ENCODE measurements around the gene LAP3.
"Not testable (repeated sequence)": the region's sequence is repeated elsewhere in the genome, so short reads cannot be mapped to it uniquely, and the experiment has no call there.

LAP3 gene

DNA sequence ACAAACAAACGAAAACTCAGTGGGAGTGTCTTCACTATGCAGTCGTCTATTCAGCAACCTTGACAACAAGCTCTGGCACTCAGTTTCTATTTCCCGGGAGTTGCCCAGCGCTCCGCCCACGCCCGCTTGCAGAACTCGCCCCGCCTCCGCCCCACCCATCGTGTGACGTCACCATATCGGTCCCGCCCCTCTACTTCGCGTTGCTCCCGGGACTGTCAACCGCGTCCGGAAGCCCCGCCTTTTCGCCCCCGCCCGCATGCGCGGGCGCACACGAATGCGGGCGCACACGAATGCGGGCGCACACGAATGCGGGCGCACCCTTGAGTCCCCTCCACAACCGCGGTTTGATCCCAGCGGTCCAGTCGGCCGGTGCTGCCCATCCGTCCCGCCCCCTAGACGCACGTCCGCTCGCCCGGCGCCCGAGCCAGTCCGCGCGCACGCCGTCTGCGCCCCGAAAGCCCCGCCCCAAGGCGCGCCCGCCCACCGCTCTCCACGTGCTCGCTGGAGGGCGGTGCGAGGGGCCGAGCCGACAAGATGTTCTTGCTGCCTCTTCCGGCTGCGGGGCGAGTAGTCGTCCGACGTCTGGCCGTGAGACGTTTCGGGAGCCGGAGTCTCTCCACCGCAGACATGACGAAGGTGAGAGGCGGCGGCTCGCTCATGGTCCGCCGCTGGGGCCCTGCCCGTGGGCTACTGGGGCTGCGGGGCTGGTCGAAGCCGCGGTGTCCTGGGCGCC lies at the start of gene LAP3:
Gene LAP3, plus strand, starts transcription at position 267 of the 733 bp plus-strand sequence. Its CDS starts 268 bp downstream, at position 535.
- peak; percentile 88 to 91 for DNase-seq

DNA sequence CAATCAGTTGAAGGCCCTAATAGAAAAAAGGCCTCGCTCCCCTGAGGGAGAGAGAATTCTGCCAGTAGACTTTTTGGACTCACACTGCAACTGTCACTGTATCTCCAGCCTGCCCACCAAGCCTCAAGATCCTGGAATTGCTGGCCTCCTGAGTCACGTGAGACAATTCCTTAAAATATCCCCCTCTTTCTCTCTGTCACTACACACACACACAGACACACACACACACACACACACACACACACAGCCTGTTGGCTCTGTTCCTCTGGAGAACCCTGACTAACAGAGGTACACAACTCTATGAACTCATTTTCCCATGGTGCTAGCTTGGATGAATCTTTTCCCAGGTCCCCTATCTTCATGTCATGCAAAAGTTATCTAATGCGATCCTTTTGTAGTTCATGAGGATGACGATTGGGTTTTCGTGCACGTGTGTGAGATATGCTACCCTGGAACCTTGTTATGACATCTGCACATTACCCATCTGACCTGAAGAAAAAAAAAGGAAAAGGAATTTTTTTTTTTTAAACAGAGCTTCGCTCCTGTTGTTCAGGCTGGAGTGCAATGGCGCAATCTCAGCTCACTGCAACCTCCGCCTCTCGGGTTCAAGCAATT lies 48.3 kb upstream of the LAP3 start:
- no peak for DNase-seq

DNA sequence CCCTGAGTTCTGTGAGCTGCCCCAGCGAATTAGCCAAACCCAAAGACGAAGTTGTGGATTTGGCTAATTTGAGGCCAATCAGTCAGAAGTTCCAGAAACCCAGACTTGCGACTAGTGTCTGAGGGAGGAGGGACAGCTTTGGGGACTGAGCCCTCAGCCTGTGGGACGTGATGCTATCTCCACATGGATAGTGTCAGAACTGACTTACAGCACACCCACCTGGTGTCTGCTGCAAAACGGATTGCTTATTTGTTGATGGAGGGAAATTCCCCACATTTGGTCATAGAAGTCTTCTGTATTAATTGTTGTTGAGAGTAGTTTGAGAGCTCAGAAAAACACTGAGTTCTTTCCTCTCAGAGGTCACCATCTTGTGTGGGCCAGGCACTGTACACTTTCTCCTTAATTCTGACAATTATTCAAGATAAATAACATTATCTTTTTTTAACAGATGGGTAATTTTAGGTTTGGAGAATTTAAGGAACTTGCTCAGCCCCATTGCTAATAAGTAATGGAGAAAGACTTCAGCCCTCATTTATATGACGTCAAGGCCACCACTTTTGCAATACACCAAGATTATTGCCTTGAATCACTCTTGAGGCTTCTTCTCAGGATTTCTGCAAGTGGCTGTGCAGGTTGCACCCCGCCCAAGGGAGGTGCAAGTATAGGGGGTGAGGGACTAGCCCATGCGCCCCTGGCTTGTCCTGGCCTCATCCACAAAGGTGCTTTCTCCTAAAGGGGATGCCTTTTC lies 45.3 kb upstream of the LAP3 start:
- DNase-seq, result no peak

DNA sequence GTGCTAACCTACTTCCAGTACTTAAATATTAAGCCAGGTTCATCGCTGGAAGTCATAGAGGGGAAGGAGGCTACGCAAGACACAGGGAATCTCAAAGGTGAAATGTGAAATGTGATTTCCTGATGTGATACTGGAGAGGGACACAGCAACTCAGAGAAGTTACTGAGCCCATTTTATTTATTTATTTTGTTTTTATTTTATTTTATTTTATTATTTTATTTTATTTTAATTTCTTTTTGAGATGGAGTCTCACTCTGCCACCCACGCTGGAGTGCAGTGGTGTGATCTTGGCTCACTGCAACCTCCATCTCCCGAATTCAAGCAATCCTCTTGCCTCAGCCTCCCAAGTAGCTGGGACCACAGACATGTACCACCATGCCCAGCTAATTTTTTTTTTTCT lies 42.3 kb upstream of the LAP3 start:
- no peak for DNase-seq

DNA sequence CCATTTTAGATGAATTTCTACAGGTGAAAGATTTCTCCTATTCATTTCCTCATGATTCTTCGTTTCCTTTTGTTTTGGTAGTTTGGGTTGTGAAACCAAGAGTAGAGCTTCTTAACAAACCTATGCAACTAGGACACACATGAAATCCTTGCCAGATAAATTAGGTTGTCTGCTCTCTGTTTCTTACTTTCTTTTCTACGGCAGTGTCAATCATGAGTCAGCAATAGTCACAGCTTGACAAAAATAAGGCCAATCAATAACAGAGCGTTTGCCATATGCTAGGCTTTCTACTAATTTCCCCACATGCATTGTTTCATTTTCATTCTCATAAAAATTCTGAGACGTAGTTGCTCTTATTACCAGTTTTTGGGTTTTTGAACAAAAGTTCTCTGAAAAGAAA lies 41.8 kb upstream of the LAP3 start:
- no peak for DNase-seq

DNA sequence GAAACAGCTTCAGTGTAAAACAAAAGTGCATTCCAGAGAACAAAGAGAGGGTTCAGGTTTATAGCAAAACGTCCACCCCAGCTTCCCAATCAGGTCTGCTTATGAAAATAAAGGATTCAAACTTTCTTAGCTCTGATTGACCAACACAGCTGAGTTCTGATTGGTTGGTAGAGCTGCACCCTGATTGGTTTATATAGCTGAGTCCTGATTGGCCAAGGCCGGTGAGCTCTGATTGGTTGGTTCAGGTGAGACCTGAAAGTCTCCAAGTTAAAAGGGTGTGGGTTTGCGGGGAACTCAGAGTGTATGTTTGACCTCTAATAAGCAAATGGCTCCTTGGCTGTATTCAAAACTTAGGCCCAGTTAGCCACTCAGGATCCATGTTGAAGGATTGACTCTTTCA lies 41.1 kb upstream of the LAP3 start:
- no peak for DNase-seq

DNA sequence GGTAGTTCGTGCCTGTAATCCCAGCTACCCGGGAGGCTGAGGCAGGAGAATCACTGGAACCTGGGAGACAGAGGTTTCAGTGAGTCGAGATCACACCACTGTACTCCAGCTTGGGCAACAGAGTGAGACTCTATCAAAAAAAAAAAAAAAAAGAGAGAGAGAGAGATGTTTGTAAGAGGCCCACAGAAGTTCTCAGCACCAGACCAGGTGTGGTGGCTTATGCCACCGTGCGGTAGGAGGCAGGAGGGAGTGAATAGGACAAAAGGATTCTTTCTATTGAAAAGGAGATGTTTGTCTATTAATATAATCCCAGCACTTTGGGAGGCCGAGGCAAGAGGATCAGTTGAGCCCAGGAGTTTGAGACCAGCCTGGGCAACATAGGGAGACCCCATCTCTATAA lies 39.9 kb upstream of the LAP3 start:
- DNase-seq, result not testable (repeated sequence)

DNA sequence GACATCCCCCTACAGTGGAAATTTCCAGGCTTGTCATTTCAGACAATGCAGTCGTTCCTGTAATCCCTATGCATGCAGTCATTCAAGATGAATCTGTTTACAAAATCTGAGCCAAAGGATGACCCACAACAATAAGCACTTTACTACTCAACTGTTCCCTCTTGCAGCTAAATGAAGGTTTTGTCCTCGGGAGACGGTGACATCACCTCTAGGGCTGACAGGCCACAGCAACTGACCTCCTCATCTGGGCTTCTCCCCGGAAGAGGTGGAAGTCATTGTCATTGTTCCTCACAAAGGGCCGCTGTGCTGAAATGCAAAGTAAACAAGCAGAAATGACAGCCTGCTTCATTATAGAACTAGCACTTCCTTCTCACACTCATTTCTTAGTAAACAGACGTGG lies 32.8 kb upstream of the LAP3 start:
- peak; percentile 53 to 58 for DNase-seq

DNA sequence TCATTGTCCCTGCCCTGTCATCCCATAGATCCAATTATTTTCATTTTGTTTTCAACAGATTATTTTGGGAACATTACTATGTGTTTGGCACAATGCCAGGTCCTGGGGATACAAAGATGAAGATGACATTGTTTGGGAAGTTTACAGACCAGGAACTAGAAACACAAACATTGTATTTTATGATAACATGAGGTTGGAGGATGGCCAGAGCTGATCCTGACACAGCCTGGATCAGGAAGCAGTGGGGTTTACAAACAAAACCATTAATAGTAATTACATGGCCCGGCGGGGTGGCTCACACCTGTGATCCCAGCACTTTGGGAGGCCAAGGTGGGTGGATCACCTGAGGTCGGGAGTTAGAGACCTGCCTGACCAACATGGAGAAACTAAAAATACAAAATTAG lies 32.2 kb upstream of the LAP3 start:
- peak; percentile 51 to 68 for DNase-seq

DNA sequence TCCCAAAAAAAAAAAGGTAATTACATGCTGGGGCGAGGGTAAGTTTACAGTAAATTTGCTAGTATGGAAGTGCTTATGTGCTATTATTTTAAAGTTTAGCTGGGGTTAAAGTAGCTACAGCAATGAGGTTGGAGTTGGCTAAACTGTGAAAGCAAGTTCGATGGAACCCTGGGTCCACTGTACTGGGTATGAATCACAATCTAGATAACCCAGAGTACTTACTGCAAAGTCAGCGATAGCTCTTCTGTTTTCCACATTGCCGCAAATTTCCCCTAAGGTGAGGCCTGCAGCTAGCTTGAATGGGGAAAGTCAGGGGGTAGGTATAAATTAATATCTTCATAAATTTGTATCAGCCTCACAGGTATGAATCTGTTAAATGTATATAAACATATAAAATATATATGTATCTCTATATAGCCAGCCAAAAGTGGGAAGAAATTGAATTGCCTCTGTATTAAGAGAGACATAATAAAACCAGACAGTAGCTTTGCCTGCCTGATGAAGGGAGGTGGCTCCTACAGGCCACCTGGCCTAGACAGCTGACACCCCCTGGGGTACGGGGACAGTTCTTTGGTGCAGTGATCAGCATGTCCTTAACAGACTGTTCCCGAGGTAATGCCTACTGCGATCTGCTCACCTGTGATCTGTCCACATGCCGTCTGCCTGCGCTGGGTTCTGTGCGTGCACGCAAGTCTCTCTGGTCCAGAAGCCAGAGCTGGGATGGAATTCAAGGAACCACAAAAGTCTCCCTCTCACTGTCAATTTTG lies 31.4 kb upstream of the LAP3 start:
- DNase-seq, result no peak

DNA sequence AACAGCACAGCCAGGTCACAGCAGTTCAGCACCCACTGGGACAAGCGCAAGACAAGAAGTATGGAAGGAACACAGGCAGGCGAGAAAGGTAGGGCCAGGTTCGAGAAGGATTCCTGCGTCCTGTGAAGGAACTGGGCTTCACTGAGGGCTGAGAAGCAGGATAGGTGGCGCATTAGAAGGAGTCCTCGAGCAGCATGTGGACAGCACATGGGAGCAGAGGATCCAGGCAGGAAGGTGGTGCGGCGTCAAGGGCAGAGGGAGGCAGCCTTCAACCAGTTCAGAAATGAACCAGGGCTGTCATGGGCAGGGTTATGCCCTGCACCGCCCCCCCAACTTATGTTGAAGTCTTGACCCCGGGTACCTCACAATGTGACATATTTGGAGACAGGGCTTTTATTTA lies 30.8 kb upstream of the LAP3 start:
- no peak for DNase-seq

DNA sequence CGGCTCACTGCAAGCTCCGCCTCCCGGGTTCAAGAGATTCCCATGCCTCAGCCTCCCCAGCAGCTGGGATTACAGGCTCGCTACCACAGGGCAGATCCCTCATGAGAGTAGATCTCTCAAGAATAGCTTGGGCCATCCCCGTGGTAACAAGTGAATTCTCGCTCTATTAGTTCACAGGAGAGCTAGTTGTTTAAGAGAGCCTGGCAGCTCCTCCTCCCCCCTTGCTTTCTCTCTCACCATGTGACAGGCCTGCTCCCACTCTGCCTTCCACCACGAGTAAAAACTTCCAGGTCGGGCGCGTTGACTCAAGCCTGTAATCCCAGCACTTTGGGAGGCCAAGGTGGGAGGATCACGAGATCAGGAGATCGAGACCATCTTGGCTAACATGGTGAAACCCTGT lies 30.3 kb upstream of the LAP3 start:
- DNase-seq, result no peak

DNA sequence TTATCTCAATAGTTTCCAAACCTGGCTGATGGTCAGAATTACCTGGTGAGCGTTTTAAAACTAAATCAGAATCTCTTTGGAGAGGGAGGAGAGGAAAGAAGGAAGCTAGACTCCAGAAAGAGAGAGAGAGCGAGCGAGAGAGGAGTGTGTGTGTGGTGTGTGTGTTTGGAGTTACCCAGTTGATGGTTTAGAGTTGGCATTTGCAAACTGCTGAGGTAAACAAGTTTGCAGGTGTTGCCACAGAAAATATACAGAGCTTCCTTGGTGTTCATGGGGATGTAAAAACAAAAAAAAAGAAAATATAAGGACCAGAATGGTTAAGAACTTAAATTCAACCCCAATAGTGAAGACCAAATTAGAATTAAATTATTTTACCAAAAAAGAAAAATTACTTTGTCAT lies 26.4 kb upstream of the LAP3 start:
- DNase-seq, result no peak

DNA sequence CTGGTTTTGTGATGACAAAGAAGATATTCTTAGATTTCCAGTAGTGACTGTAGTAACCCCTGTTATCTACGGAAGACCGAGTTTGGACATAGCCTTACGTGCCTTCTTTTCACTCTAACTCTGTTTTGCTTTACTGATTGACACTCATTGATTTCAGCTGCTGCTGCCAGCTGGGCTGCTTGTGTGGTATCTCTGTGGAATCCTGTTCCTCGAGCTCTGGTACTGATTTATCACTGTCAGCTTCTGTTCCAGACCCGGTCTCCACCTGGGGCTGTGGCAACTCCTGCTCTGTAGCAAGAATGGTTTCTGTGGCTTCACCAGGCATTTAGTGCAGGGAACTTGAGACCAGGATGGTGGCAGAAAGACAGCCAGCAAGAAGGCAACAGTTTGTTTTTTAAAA lies 24.6 kb upstream of the LAP3 start:
- no peak for DNase-seq

DNA sequence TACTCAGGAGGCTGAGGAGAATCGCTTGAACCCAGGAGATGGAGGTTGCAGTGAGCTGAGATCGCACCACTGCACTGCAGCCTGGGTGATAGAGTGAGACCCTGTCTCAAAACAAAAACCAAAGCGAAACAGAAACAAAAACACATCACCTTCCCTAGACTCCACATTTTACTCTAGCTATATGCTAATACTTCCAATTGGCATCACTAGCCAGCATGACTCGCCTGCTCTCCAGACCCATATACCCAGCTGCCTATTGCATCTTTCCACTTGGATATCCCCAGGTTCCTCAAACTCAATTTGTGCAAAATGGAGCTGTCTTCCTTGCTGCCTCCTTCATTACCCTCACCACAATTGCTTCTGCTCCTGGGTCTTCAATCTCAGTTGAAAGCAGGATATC lies 22.4 kb upstream of the LAP3 start:
- DNase-seq, result no peak

DNA sequence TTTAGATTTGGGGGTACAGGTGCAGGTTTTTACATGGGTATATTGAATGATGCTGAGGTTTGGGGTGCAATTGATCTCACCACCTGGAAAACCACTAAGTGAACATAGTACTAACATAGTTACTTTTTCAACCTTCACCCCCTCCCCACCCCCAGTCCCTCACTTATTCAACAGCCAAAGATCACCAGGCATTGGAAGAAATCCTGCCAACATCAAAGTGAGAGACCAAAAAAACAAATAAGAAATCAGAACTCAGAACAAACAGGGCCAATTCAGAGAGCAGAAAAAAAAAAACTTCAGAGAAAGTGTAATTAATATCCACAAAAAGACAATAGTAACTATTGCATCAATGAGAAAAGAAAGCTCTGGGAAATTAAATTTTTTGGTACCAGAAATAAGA lies 20.5 kb upstream of the LAP3 start:
- DNase-seq, result no peak

DNA sequence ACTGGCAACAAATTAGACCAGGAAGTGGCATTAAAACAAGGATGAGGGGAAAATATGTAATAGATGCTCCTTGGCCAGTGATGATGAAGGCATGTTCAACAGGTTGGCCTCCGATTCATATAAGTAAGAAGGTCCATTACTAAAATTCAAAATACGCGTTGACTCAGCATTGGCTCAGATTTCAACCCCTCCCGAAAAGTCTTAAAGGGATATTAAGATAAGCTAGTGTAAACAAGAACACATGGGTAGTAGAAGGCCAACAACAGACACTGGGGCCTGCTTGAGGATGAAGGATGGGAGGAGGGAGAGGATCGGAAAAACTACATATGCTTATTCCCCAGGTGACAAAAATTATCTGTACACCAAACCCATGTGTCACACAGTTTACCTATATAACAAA lies 19.1 kb upstream of the LAP3 start:
- no peak for DNase-seq

DNA sequence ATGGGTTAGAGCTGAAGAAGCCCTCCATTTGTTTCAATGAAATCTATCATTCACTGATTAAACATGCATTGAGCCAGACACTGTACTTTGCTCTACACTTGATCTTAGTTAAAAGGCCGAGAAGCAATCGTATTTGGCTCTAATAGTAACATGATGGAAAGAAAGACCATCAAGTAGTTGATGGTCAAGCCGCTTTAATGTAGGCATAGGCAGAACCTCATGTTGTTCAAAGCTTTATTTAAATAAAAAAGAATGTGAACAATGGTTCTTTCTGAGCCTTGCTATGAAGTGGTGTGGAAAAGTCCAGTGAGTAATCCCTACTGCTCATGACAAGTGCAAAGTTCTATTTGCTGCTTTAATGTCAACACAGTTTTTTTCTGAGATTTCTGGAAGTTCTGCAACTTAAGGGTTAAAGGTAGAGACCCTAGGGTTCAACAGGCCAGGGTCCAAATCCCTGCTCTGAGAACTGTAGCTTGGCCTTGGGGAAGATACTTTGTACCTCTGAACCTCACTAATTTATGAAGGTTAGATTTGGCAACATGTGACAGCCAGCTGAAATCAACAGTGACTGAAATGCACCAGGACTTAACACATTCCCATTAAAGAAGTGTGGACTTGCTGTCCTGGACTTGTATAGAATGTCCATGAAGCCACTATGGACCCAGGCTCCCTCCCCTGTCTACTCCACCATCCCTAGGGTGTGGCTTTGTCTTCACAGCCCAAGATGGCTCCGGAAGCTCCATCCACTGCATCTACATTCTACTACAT lies 17.9 kb upstream of the LAP3 start:
- DNase-seq, result no peak

DNA sequence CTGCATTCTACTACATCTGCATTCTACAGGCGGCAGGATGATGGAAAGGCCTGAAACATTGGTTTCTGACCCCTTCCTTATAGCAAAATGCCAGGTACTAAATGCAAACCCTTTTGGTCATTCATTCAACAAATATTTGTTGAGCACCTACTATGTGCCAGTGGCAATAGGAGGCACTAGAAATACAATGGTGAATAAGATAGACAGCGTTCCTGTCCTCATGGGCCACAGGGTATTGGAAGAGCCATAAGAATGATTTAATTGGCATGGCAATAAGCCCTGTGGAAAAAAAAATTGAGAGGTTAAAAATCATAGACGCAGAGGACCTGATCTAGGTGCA lies 17.3 kb upstream of the LAP3 start:
- DNase-seq, result no peak

DNA sequence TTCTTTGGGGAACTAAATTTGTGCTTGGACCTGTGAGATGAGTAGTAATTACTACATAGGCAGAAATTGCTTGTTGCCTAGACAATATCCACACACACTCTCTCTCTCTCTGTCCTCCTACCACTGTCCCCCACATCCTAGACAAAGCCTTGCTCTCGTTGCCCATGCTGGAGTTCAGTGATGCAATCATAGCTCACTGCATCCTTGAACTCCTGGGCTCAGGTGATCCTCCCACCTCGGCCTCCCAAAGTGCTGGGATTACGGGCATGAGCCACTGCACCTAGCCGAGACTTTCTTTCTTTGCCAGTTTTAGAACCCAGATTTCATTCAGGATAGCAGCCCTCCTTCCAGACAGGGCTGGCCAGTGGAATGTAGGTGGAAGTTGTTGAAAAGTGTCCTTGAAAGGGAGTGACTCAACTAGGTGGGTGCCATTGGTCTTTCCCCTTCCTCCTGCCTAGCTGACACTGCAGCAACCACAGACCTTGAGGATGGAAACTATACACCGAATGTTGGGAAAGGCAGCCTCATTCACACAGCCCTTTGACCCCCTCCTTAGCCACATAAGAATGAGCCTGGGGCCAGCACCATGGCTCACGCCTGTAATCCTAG lies 16.8 kb upstream of the LAP3 start:
- no peak for DNase-seq

DNA sequence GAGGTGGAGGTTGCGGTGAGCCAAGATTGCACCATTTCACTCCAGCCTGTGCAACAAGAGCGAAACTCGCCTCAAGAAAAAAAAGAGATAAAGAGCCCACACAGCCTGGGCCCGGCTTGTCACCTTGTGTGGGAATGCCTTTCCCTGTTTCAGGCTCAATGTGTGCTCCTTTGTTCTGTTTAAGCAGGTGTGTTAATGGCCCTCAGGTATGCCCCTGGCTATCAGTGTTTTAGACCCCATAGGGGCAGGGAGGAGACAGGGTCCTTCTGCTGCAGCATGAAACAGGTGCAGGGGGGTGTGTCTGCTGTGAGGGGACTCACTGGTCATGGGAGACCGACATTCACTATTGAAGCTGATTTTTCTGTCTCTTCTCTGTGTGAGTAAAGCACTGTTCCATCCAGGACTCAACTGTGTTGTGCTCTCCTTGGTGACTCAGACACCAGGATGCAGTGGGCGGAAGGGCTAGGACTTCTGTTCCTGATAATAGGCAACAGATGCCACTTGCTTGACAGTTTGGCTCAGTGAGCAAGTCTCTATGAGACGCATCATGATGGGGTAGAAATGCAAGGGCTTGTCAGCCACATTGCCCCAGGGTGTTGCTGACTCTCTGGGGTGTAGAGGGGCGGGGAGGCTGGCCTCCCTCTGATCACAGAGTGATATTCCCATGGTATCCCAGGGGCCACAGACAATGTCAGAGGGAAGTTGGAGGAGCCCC lies 15.6 kb upstream of the LAP3 start:
- DNase-seq, result no peak

DNA sequence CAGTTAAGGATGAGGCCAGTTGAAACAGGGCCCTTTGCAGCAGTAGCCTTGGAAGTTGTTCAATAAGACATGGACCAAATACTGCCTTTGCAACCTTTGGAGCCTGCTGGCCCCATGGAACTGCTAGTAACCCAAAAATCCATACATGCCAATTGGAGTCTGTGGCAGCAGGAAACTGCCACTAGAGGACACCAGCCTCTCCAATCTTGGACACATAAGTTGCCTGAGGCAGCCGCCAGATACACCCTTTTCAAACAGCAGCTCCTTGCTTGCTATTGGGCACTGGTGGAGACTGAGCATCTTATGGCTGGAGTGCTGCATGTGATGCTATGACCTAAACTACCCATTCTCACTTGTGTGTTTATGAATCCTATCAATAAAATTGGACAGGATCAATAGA lies 14.8 kb upstream of the LAP3 start:
- DNase-seq, result no peak
